ENCODE measurements around the gene CYB5R4. TPM values are rescaled to one million over a fixed set of nuclear protein-coding genes. Genes with fewer than 3 reads are reported as not detected.
"Not testable (repeated sequence)": the region's sequence is repeated elsewhere in the genome, so short reads cannot be mapped to it uniquely, and the experiment has no call there.

Gene CYB5R4
- total RNA-seq, 2 experiments from 2014 or later: 21.9 to 28.2 TPM

DNA sequence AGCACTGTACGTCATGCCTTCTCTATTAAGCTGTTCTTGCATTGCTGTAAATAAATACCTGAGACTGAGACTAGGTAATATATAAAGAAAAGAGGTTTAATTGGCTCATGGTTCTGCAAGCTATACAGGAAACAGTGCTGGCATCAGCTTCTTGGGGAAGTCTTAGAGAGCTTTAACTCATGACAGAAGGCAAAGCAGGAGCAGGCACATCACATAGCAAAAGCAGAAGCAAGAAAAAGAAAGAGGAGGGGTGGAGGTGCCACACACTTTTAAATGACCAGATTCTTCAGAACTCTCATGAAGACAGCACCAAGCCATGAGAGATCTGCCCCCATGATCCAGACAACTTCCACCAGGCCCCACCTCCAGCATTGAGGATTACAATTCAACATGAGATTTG is 30.1 kb downstream of the CYB5R4 start:
- H3K27ac Mint-ChIP-seq: no peak overlapping the region
- H3K27me3 Mint-ChIP-seq: no peaks in the 10 kb centered on the region
- ChIA-PET CTCF (no interaction called here), POLR2A (interaction anchor here (0.6 kb wide), 1 partner anchor 373 kb away, joined by 3 read pairs; no protein-coding TSS in a partner anchor)
- intact Hi-C loops (cut with DNase I, micrococcal nuclease): loop anchor here (10.0 kb wide), 4 partner anchors 535 to 1435 kb away; no protein-coding TSS in a partner anchor
- no peaks in the 10 kb centered on the region for H3K9me3 Mint-ChIP-seq (ENCODE audit: low read depth)
- H3K4me1 Mint-ChIP-seq: peaks cover 7% of the 10 kb centered on the region
- no peak for ATAC-seq
- H3K4me3 Mint-ChIP-seq: no peak overlapping the region
- no peak for DNase-seq
- H3K36me3 Mint-ChIP-seq (ENCODE audit: low read depth): peaks cover 9% of the 10 kb centered on the region

DNA sequence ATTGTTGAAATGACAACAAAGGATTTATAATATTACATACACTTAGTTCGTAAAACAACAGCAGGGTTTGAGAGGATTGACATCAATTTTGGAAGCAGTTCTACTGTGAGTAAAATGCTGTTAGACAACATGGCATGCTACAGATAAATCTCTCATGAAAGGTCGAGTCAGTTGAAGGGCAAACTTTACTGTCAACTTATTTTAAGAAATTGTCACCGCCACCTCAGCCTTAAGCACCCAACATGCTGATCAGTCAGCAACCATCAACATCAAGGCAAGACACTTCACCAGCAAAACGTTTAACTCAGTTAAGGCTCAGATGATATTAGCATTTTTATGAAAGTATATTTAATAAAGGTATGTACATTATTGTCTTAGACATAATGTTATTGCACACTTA is 31.0 kb downstream of the CYB5R4 start:
- Mint-ChIP-seq H3K9me3 (ENCODE audit: low read depth) (no peaks in the 10 kb centered on the region), H3K27me3 (no peaks in the 10 kb centered on the region), H3K4me3 (no peak overlapping the region), H3K36me3 (ENCODE audit: low read depth) (peaks cover 9% of the 10 kb centered on the region), H3K27ac (no peak overlapping the region), H3K4me1 (peaks cover 7% of the 10 kb centered on the region)
- CTCF ChIA-PET: no interaction called here
- POLR2A ChIA-PET: no interaction called here
- DNase-seq (no peak), ATAC-seq (no peak)
- intact Hi-C loops (cut with DNase I, micrococcal nuclease): no loop called here

DNA sequence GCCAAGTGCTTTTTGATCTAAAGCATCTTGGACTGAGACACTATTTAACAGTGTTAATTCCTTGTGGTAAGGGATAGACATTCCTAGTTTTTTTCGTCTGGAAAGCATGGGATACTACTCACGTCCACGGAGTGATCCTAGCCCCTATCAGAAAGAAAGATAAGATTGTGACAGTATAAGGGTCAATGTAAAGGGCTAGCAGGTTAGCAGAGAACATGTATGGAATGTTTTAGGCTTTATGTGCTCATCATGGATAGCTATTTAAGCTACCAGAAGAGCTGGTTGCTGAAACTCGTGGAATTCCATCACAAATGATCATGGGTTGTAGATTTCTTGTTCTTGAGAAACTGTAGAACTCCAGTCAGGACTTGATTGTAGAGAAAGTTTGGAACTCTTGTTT is 32.1 kb downstream of the CYB5R4 start:
- ChIA-PET POLR2A (no interaction called here), CTCF (interaction anchor here (1.2 kb wide), 1 partner anchor 8 kb away, joined by 4 read pairs; no protein-coding TSS in a partner anchor)
- Mint-ChIP-seq H3K4me1 (peaks cover 7% of the 10 kb centered on the region), H3K27ac (no peak overlapping the region), H3K27me3 (no peaks in the 10 kb centered on the region), H3K36me3 (ENCODE audit: low read depth) (peaks cover 17% of the 10 kb centered on the region), H3K4me3 (no peak overlapping the region), H3K9me3 (ENCODE audit: low read depth) (peaks cover 2% of the 10 kb centered on the region)
- intact Hi-C loops (cut with DNase I, micrococcal nuclease): no loop called here
- ATAC-seq: no peak
- DNase-seq: no peak

DNA sequence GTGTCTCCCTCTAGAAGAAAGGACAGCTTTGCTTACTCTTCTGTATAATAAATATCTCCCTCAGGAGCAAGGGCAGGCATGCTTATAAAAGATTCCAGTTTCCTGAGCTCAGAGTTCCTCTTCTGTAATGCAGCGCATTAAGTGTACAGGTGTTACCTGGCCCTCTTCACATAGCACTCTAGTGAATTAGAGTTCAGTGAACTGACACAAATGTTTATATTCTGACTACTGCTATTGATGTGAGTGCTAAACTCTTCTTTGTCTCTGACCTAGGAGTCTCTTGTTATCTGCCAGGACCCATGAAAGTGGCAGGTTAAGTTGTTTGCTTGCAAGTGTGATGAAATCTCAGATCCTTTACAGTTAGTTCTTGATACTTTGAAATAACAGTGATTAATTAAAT is 33.5 kb downstream of the CYB5R4 start:
- intact Hi-C loops (cut with DNase I, micrococcal nuclease): no loop called here
- Mint-ChIP-seq H3K27me3 (no peaks in the 10 kb centered on the region), H3K36me3 (ENCODE audit: low read depth) (peaks cover 26% of the 10 kb centered on the region), H3K4me3 (no peak overlapping the region), H3K4me1 (peaks cover 7% of the 10 kb centered on the region), H3K9me3 (ENCODE audit: low read depth) (peaks cover 5% of the 10 kb centered on the region), H3K27ac (no peak overlapping the region)
- no peak for DNase-seq
- CTCF ChIA-PET: no interaction called here
- POLR2A ChIA-PET: no interaction called here
- no peak for ATAC-seq

DNA sequence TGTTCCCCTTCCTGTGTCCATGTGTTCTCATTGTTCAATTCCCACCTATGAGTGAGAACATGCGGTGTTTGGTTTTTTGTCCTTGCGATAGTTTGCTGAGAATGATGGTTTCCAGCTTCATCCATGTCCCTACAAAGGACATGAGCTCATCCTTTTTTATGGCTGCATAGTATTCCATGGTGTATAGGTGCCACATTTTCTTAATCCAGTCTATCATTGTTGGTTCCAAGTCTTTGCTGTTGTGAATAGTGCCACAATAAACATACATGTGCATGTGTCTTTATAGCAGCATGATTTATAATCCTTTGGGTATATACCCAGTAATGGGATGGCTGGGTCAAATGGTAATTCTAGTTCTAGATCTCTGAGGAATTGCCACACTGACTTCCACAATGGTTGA is 37.6 kb downstream of the CYB5R4 start:
- DNase-seq; H3K4me1 Mint-ChIP-seq; H3K27me3 Mint-ChIP-seq; H3K4me3 Mint-ChIP-seq; H3K27ac Mint-ChIP-seq; ATAC-seq; CTCF ChIA-PET; intact Hi-C loops (cut with DNase I, micrococcal nuclease); POLR2A ChIA-PET: not testable (repeated sequence)
- Mint-ChIP-seq H3K36me3 (ENCODE audit: low read depth) (peaks cover 31% of the 10 kb centered on the region), H3K9me3 (ENCODE audit: low read depth) (peaks cover 13% of the 10 kb centered on the region)

DNA sequence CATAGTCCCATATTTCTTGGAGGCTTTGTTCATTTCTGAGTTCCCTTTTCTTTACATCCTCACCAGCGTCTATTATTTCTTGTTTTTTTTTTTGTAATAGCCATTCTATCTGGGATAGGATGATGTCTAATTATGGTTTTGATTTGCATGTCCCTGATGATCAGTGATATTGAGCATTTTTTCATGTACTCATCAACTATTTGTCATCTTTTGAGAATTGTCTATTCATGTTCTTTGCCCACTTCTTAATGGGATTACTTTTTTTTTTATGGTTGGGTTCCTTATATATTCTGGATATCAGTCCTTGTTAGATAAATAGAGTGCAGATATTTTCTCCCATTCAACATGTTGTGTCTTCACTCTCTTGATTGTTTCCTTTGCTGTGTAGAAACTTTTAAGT is 42.1 kb downstream of the CYB5R4 start:
- ATAC-seq: no peak
- Mint-ChIP-seq H3K27ac (no peak overlapping the region), H3K4me1 (peaks cover 9% of the 10 kb centered on the region), H3K4me3 (no peak overlapping the region), H3K36me3 (ENCODE audit: low read depth) (peaks cover 47% of the 10 kb centered on the region), H3K27me3 (no peaks in the 10 kb centered on the region), H3K9me3 (ENCODE audit: low read depth) (peaks cover 38% of the 10 kb centered on the region)
- no peak for DNase-seq
- intact Hi-C loops (cut with DNase I, micrococcal nuclease): no loop called here
- POLR2A ChIA-PET: no interaction called here
- CTCF ChIA-PET: no interaction called here

DNA sequence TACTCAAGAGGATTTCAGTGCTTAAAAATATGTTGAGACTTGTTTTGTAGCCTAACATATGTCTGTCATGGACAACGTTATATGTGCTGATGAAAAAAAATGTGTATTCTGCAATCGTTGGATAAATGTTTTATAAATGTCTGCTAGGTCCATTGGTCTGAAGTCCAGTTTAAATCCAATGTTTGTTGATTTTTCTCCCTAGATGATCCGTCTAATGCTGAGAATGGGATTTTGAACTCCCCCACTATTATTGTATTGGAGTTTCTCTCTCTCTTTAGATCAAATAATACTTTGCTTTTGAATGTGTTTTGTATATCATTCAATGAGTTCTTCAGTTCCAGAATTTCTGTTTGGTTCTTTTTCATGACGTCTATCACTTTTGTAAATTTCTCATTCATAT is 44.9 kb downstream of the CYB5R4 start:
- ATAC-seq (no peak), DNase-seq (no peak)
- ChIA-PET POLR2A (no interaction called here), CTCF (no interaction called here)
- peaks cover 38% of the 10 kb centered on the region for H3K9me3 Mint-ChIP-seq (ENCODE audit: low read depth)
- H3K4me1 Mint-ChIP-seq: peaks cover 19% of the 10 kb centered on the region
- H3K27ac Mint-ChIP-seq: no peak overlapping the region
- H3K36me3 Mint-ChIP-seq (ENCODE audit: low read depth): peaks cover 47% of the 10 kb centered on the region
- H3K27me3 Mint-ChIP-seq: no peaks in the 10 kb centered on the region
- intact Hi-C loops (cut with DNase I, micrococcal nuclease): no loop called here
- no peak overlapping the region for H3K4me3 Mint-ChIP-seq

DNA sequence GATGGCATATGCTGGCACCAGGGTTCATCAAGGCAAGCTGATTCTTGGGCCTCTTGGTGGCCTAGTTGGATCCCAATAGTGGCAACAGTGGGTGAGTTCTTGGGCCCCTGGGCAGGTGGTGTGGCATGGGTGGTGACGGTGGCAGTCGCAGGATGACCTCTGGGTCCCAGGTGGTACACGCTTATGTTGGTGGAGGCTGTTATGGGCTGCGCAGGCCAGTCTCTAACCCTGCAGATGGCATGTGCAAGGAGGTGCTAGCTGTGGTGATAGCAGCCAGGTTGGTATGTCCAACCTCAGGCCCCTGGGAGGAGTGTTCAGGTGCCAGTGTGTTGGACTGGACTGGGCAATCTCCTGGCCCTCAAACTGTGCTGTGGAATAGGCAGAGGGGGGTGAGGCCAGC is 46.2 kb downstream of the CYB5R4 start:
- intact Hi-C loops (cut with DNase I, micrococcal nuclease): no loop called here
- H3K36me3 Mint-ChIP-seq (ENCODE audit: low read depth): peaks cover 49% of the 10 kb centered on the region
- H3K4me1 Mint-ChIP-seq: peaks cover 22% of the 10 kb centered on the region
- no peak for DNase-seq
- peaks cover 35% of the 10 kb centered on the region for H3K9me3 Mint-ChIP-seq (ENCODE audit: low read depth)
- H3K27ac Mint-ChIP-seq: no peak overlapping the region
- no peak for ATAC-seq
- H3K4me3 Mint-ChIP-seq: no peak overlapping the region
- H3K27me3 Mint-ChIP-seq: no peaks in the 10 kb centered on the region
- ChIA-PET CTCF (no interaction called here), POLR2A (no interaction called here)

DNA sequence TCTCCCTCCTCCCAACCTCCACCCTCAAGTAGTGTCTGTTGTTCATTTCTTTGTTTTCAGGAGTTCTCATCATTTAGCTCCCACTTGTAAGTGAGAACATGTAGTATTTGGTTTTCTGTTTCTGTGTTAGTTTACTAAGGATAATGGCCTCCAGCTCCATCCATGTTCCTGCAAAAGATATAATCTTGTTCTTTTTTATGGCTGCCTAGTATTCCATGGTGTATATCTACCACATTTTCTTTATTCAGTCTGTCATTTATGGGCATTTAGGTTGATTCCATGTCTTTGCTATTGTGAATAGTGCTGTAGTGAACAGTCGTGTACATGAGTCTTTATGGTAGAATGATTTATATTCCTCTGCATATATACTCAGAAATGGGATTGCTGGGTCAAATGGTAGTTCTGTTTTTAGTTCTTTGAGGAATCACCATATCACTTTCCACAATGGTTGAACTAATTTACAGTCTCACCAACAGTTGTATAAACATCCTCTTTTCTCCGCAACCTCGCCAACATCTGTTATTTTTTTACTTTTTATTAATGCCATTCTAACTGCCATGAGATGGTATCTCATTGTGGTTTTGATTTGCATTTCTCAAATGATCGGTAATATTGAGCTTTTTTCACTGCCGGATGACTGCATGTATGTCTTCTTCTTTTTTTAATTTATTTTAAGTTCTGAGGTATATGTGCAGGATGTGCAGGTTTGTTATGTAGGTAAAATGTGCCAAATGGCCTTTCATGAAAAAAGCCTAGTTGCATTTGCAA is 48.3 kb downstream of the CYB5R4 start:
- H3K27ac Mint-ChIP-seq; POLR2A ChIA-PET; DNase-seq; intact Hi-C loops (cut with DNase I, micrococcal nuclease); CTCF ChIA-PET; H3K27me3 Mint-ChIP-seq; ATAC-seq; H3K4me3 Mint-ChIP-seq: not testable (repeated sequence)
- Mint-ChIP-seq H3K36me3 (ENCODE audit: low read depth) (peaks cover 43% of the 10 kb centered on the region), H3K9me3 (ENCODE audit: low read depth) (peaks cover 24% of the 10 kb centered on the region), H3K4me1 (peaks cover 22% of the 10 kb centered on the region)

DNA sequence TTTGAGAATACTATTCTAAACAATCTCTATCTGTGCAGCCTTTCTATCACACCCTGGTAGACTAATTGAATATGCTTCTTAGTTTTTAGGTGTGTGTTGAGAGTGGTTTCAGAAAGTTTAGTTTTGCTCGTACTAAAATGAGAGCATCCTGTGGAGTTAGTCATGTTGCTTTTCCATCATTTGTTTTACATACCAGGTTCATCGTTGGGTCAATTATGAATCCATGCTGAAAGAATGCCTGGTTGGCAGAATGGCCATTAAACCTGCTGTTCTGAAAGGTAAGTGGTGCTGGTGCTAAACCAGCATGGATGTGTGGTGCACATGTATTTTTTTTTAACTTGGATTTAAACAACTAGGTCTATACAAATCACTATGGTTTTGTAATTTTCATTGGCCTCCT is 49.3 kb downstream of the CYB5R4 start:
- no peaks in the 10 kb centered on the region for H3K27me3 Mint-ChIP-seq
- intact Hi-C loops (cut with DNase I, micrococcal nuclease): no loop called here

DNA sequence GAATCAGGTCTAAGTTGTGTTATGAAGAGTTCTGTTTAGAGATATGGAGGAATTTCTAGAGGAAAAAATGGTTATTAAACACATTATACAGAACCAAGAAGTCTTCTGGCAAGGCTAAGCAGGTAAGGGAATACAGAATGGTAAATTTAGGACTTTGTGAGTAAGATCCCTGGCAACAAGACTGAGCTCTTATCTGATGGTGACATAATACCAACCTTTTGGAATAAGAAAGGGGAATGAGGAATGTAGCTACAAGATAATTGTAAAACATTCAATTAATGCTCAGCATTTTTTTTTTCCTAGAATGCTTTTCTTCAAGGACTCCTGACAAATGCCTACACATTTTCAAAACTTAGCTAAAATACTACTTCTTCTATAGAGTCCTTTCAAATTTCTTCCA is 51.8 kb downstream of the CYB5R4 start:
- intact Hi-C loops (cut with DNase I, micrococcal nuclease): no loop called here
- no peak for DNase-seq

More for the DNA sequence above, 49.3 kb downstream of the CYB5R4 start:
- ChIA-PET CTCF (no interaction called here), POLR2A (no interaction called here)
- DNase-seq: no peak
- peaks cover 33% of the 10 kb centered on the region for H3K36me3 Mint-ChIP-seq (ENCODE audit: low read depth)
- peaks cover 14% of the 10 kb centered on the region for H3K9me3 Mint-ChIP-seq (ENCODE audit: low read depth)
- no peak for ATAC-seq
- H3K4me3 Mint-ChIP-seq: no peak overlapping the region
- H3K27ac Mint-ChIP-seq: no peak overlapping the region
- peaks cover 18% of the 10 kb centered on the region for H3K4me1 Mint-ChIP-seq

DNA sequence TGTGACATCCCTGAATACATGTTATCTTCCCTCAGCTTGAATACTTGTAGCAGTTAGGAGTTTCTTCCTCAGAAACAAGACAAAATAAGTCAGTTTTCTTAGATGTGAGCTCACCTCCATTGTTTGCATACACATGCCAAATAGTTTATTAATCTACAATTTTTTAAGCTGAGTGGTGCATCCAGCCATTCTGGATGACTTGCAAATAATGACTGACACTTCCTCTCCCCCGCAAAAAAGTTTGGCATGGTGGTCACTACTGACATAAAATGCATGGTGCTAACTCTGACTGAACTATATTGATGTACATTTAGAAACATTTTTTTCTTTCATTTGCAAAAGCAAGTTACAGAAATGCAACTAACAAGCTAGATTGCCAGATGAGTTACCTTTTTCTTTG is 55.5 kb downstream of the CYB5R4 start:
- CTCF ChIA-PET: no interaction called here
- Mint-ChIP-seq H3K27ac (no peak overlapping the region), H3K36me3 (ENCODE audit: low read depth) (peaks cover 15% of the 10 kb centered on the region), H3K9me3 (ENCODE audit: low read depth) (no peaks in the 10 kb centered on the region), H3K4me3 (no peak overlapping the region), H3K27me3 (no peaks in the 10 kb centered on the region), H3K4me1 (peaks cover 6% of the 10 kb centered on the region)
- ATAC-seq (no peak), DNase-seq (no peak)
- POLR2A ChIA-PET: no interaction called here
- intact Hi-C loops (cut with DNase I, micrococcal nuclease): no loop called here

More for the DNA sequence above, 51.8 kb downstream of the CYB5R4 start:
- no peak overlapping the region for H3K4me3 Mint-ChIP-seq
- POLR2A ChIA-PET: no interaction called here
- CTCF ChIA-PET: interaction anchor here (1.2 kb wide), 1 partner anchor 52 kb away, joined by 3 read pairs; the partner anchor contains the start of gene CYB5R4
- peaks cover 18% of the 10 kb centered on the region for H3K4me1 Mint-ChIP-seq
- H3K27me3 Mint-ChIP-seq: no peaks in the 10 kb centered on the region
- ATAC-seq: no peak
- H3K36me3 Mint-ChIP-seq (ENCODE audit: low read depth): peaks cover 22% of the 10 kb centered on the region
- no peak overlapping the region for H3K27ac Mint-ChIP-seq
- peaks cover 3% of the 10 kb centered on the region for H3K9me3 Mint-ChIP-seq (ENCODE audit: low read depth)

All from activated CD4-positive, alpha-beta T cell treated with anti-CD3 and anti-CD28 coated beads for 36 hours (primary cell).